Heart left ventricle (tissue), 16 donors: ENCODE measurements around the gene RPL27A. TPM values are rescaled to one million over a fixed set of nuclear protein-coding genes. Genes with fewer than 3 reads are reported as not detected.
"Not testable (repeated sequence)": the region's sequence is repeated elsewhere in the genome, so short reads cannot be mapped to it uniquely, and the experiment has no call there.

Source experiments
- ATAC-seq, 4 donors: fragments of 200-7000 bp; cut with Tn5 transposase; one replicate each; pipeline ENCODE4 v1.9.1; 2020 to 2022; ENCODE audit warnings: moderate library complexity in 4 of 4, mild to moderate bottlenecking in 3 of 4, moderate number of reproducible peaks in 1 of 4
- DNase-seq, 5 donors: peaks; one replicate each; pipeline ENCODE4 v3.0.0-alpha.2; 2020
- H3K27ac ChIP-seq, 12 donors: fragments of 200-600 bp; sonication (generic) in 4 of 12; one replicate each; pipeline versions ENCODE4 v1.5.0 to v1.8.0; 2016 to 2022; ENCODE audit warnings: mild to moderate bottlenecking in 2 of 12
- H3K27me3 ChIP-seq, 9 donors: fragments of 200-600 bp; sonication (generic) in 2 of 9; one replicate each; pipeline versions ENCODE4 v1.5.1 to v1.8.0; 2016 to 2022; ENCODE audit warnings: mild to moderate bottlenecking in 3 of 9
- H3K36me3 ChIP-seq, 9 donors: fragments of 200-600 bp; sonication (generic) in 2 of 9; one replicate each; pipeline versions ENCODE4 v1.5.0 to v1.8.0; 2018 to 2022; ENCODE audit warnings: mild to moderate bottlenecking in 2 of 9
- H3K4me1 ChIP-seq, 12 donors: fragments of 200-600 bp; sonication (generic) in 4 of 12; one replicate each; pipeline versions ENCODE4 v1.5.0 to v1.8.0; 2016 to 2022; ENCODE audit warnings: mild to moderate bottlenecking in 3 of 12
- H3K4me3 ChIP-seq, 12 donors: fragments of 200-600 bp; sonication (generic) in 4 of 12; one replicate each; pipeline versions ENCODE4 v1.5.0 to v1.8.0; 2017 to 2022; ENCODE audit warnings: mild to moderate bottlenecking in 9 of 12, moderate library complexity in 4 of 12
- H3K9me3 ChIP-seq, 12 donors: fragments of 200-600 bp; sonication (generic) in 4 of 12; one replicate each; pipeline versions ENCODE4 v1.5.0 to v1.8.0; 2016 to 2022; ENCODE audit warnings: mild to moderate bottlenecking in 1 of 12
- POLR2A ChIP-seq, 2 donors: fragments of 450-650 bp; IDR thresholded peaks; one replicate each; pipeline ENCODE4 v1.6.1; 2017; ENCODE audit warnings: antibody characterized with exemption in 2 of 2, mild to moderate bottlenecking in 2 of 2, moderate library complexity in 2 of 2
- WGBS, 4 donors: extraction: QIAGEN DNeasy Blood & Tissue Kit in 2 of 4; methylation state at CpG; one replicate each; pipeline versions ENCODE4 v1.1.5 to v1.1.7; 2013 to 2018; 5-methylcytosine and 5-hydroxymethylcytosine counted together
- intact Hi-C, 10 donors: fragments of 100-400 bp; cut with DNase I; formaldehyde crosslinking; loops; one replicate each; pipeline versions ENCODE4 v1.11.1 to v1.14.2; 2022
- polyA plus RNA-seq, 2 donors: library from polyadenylated mRNA; stranded (reverse); fragments of 200-250 nt; gene quantifications; one replicate each; pipeline ENCODE4 v1.2.3, GENCODE V29; 2013
- total RNA-seq, 9 donors: library from RNA; depleted of rRNA in 2 of 9; stranded (reverse); fragments of >200 nt in 2 of 9; fragmentation: NEBNext Ultra II Directional in 3 of 9; extraction: Animal tissue kit (Norgen Biotek cat#: 25700) in 3 of 9; gene quantifications; one replicate each; pipeline versions ENCODE4 v1.1.0 to v1.2.4, GENCODE V29; 2016 to 2023
- TF ChIP-seq, protein P1 (sequence below), 12 donors: fragments of 200-600 bp; sonication (generic) in 4 of 12; IDR thresholded peaks; one replicate each; pipeline versions ENCODE4 v1.5.0 to v1.8.0; 2018 to 2022; ENCODE audit warnings: antibody characterized with exemption in 12 of 12, mild to moderate bottlenecking in 5 of 12
- donor health status: ischemic (EF 13 %, LVEDD 7.1; RV severe dilation, severe dysfunction).
- donor health status: healthy with polysubstance abuse.
- donor health status: DM: no; HTN: yes; CAD: no.
- donor health status: DM: no; HTN: no; CAD: no.
- donor health status: ischemic (EF 25% LVEDD 6.9; RV normal size, moderate dysfunction).
- donor health status: ischemic (EF 25% LVEDD 5.7; RV mildly dilated, moderate dysfunction).
- donor health status: healthy.
- donor health status: DM: yes; HTN: yes; CAD: no.
- donor health status: ischemic (EF 35%, LVEDD 5.7; RV mildly dilated, moderate dysfunction).
- donor health status: nonischemic (EF 11% LVEDD 7.7; RV severe dilation, severe dysfunction).
- donor health status: DM: yes; HTN: yes; CAD: no.
- donor health status: PGD.
- donor health status: ischemic (EF 29% LVEDD 5.4; RV normal size, mild dysfunction).
- donor health status: nonischemic (EF 23%, LVEDD 6.1; RV moderate dilation, normal function).

RPL27A gene
- total and polyA plus RNA-seq, 11 donors, result 299 to 2,980 (median 471) TPM

DNA sequence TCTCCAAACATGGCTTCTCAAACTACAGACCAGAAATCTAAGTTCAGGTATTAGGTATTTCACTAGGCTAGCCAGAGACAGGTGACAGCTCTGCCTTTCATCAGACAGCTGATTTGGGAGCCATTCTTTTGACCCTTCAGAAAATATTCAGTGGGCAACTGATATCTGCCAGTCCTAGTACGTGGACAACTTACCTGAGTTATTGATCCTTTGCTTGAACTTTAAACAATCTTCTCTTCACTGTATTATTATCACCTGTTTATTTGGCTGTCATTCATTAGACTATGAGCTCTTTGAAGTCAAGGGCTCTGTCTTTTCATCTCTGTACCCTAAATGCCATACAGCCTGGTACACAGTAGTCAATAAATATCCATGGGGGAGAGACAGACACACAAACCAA is 17.4 kb upstream of the RPL27A start:
- Histone ChIP-seq H3K4me1 (no peaks in the 10 kb centered on the region), H3K36me3 (peaks cover 0 to 32% (median 0%) of the 10 kb centered on the region in 9 donors), H3K4me3 (no peak overlapping the region), H3K27ac (no peak overlapping the region), H3K9me3 (no peaks in the 10 kb centered on the region), H3K27me3 (no peaks in the 10 kb centered on the region)
- ATAC-seq, result no peak
- DNase-seq, result no peak
- TF ChIP-seq, protein P1, sequence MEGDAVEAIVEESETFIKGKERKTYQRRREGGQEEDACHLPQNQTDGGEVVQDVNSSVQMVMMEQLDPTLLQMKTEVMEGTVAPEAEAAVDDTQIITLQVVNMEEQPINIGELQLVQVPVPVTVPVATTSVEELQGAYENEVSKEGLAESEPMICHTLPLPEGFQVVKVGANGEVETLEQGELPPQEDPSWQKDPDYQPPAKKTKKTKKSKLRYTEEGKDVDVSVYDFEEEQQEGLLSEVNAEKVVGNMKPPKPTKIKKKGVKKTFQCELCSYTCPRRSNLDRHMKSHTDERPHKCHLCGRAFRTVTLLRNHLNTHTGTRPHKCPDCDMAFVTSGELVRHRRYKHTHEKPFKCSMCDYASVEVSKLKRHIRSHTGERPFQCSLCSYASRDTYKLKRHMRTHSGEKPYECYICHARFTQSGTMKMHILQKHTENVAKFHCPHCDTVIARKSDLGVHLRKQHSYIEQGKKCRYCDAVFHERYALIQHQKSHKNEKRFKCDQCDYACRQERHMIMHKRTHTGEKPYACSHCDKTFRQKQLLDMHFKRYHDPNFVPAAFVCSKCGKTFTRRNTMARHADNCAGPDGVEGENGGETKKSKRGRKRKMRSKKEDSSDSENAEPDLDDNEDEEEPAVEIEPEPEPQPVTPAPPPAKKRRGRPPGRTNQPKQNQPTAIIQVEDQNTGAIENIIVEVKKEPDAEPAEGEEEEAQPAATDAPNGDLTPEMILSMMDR (IDR thresholded peaks at IDR 0.05), result no peak
- no peak for TF ChIP-seq POLR2A (IDR thresholded peaks at IDR 0.05)
- intact Hi-C loops, result no loop called here
- 98 to 100% (median 99%) methylated on average over 1 of the region's 1 CpG for WGBS, 4 donors

DNA sequence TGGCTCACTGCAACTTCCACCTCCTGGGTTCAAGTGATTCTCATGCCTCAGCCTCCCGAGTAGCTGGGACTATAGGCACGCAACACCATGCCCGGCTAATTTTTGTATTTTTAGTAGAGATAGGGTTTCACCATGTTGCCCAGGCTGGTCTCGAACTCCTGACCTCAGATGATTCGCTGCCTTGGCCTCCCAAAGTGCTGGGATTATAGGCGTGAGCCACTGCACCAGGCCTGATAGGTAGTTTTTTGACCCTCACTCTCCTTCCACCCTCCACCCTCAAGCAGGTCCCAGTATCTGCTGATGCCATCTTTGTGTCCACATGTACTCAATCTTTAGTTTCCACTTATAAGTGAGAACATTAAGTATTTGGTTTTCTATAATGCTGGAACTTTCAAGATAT is 12.5 kb upstream of the RPL27A start:
- Histone ChIP-seq H3K4me1 (peaks cover 0 to 24% (median 13%) of the 10 kb centered on the region in 12 donors), H3K36me3 (peaks cover 0 to 22% (median 0%) of the 10 kb centered on the region in 9 donors), H3K27ac (peak overlapping the region in 1 of 12 donors; percentile 77)
- H3K9me3 ChIP-seq, intact Hi-C loops, ATAC-seq, H3K4me3 ChIP-seq, H3K27me3 ChIP-seq, DNase-seq: not testable (repeated sequence)
- WGBS, 4 donors, result 94 to 99% (median 97%) methylated on average over 6 of the region's 6 CpGs

DNA sequence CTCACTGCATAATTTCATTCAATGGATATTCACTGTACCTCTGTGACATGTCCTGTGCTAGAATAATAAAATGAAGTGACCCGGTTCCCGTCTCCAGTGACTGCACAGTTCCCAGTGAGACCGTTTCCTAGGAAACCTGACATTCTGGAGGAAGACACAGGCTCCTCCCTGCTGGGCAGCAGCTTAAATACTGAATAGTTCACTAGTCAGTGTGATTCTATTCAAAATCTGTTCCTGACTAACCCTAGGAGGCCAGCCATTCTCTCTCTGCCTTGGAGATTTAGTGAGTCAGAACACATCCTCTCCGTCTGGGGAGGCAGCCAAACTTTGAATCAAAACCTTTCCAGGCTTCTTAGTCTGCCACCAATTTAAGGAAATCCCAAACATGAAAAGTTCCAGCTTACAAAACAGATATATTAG is 11.4 kb upstream of the RPL27A start:
- Histone ChIP-seq H3K27me3 (no peaks in the 10 kb centered on the region), H3K4me3 (no peak overlapping the region), H3K36me3 (peaks cover 0 to 22% (median 0%) of the 10 kb centered on the region in 9 donors), H3K27ac (peak overlapping the region; percentile 43 to 87 (median 78)), H3K4me1 (peaks cover 0 to 24% (median 13%) of the 10 kb centered on the region in 12 donors), H3K9me3 (no peaks in the 10 kb centered on the region)
- DNase-seq (peak in 4 of 5 donors; percentile 67 to 78 (median 74)), ATAC-seq (peak; percentile 87 to 98 (median 98))
- intact Hi-C loops, result no loop called here
- 41 to 59% (median 53%) methylated on average over 4 of the region's 4 CpGs for WGBS, 4 donors
- TF ChIP-seq, protein P1 (IDR thresholded peaks at IDR 0.05), result no peak
- TF ChIP-seq POLR2A (IDR thresholded peaks at IDR 0.05), result no peak

DNA sequence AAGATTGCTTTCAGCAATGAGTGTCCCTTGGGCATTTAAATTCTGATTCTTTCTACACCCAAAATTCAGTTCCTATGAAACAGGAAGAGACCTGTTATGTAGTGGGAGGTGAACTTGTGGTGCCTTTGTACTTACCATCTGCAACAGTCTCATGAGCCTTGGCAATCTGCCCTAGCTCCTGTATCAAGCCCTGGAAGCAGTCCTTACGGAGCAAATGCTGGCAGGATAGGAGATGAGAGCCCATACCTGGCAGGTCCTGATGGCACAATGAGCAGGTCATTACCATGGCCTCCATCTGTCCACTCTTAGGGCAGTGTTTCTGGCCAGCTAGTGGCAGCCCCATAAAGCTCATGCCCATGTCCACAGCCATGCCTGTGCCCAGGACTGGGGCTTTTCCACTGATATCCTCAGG is 10.9 kb upstream of the RPL27A start:
- TF ChIP-seq, protein P1 (IDR thresholded peaks at IDR 0.05), result no peak
- TF ChIP-seq POLR2A (IDR thresholded peaks at IDR 0.05), result no peak
- DNase-seq, result peak in 4 of 5 donors; percentile 38 to 51 (median 43)
- 0 to 31% (median 0%) methylated on average over 1 of the region's 1 CpG for WGBS, 4 donors
- Histone ChIP-seq H3K9me3 (no peaks in the 10 kb centered on the region), H3K27ac (peak overlapping the region; percentile 43 to 87 (median 78)), H3K4me3 (no peak overlapping the region), H3K27me3 (no peaks in the 10 kb centered on the region), H3K4me1 (peaks cover 0 to 24% (median 13%) of the 10 kb centered on the region in 12 donors), H3K36me3 (peaks cover 0 to 22% (median 0%) of the 10 kb centered on the region in 9 donors)
- ATAC-seq, result peak; percentile 33 to 71 (median 58)
- intact Hi-C loops, result no loop called here

DNA sequence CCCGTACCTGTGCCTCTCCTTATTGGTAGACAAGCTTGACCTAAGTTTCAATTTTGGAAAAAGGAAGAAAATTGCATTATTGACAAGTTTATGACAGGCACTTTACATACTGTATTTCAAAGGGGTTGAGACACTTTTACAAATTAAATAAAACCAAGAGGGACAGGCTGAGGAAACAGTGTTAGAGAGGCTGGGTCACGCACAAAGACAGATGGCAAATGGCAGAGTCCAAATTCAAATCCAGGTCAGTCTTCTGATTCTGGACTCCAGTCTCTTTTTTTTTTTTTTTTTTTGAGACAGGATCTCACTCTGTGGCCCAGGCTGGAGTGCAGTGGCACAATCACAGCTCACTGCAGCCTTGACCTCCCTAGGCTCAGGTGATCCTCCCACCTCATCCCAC is 10.2 kb upstream of the RPL27A start:
- ATAC-seq (no peak), DNase-seq (no peak)
- Histone ChIP-seq H3K9me3 (no peaks in the 10 kb centered on the region), H3K36me3 (peaks cover 0 to 26% (median 0%) of the 10 kb centered on the region in 9 donors), H3K27ac (peak overlapping the region; percentile 43 to 87 (median 78)), H3K27me3 (no peaks in the 10 kb centered on the region), H3K4me3 (no peak overlapping the region), H3K4me1 (peaks cover 0 to 24% (median 13%) of the 10 kb centered on the region in 12 donors)
- intact Hi-C loops, result no loop called here
- TF ChIP-seq, protein P1 (IDR thresholded peaks at IDR 0.05), result no peak
- TF ChIP-seq POLR2A (IDR thresholded peaks at IDR 0.05), result no peak
- 92 to 98% (median 93%) methylated on average over 2 of the region's 2 CpGs for WGBS, 4 donors
